GM12865 (cell line): ENCODE results near the gene ZNF425.
A peak's percentile ranks its signal among the peaks of the same experiment; 100 is the strongest.
"Not testable (repeated sequence)": the region's sequence is repeated elsewhere in the genome, so short reads cannot be mapped to it uniquely, and the experiment has no call there.

Source experiments
- DNase-seq: peaks from one replicate; pipeline ENCODE4 v3.0.0; 2010; ENCODE audit warnings: low read depth
- H3K4me3 ChIP-seq: 2 replicates; pipeline ENCODE4 v1.5.1; 2011; ENCODE audit warnings: mild to moderate bottlenecking, low read depth, low read length, control low read depth
- CTCF ChIP-seq: IDR thresholded peaks from 2 replicates; pipeline ENCODE4 v1.5.1; 2011; ENCODE audit warnings: low read length, control low read depth, low read depth, inconsistent platforms; ENCODE audit not compliant: insufficient read depth; ENCODE audit errors: missing control alignments

ZNF425 gene

GRCh38 chr7:149072438-149072775 is 53.7 kb downstream of the ZNF425 start:
- peak overlapping the region; percentile 68 for H3K4me3 ChIP-seq
- TF ChIP-seq CTCF: no peak
- peak; percentile 23 for DNase-seq

- peak; percentile 66 for TF ChIP-seq CTCF
- H3K4me3 ChIP-seq: peak overlapping the region; percentile 68
- peak; percentile 95 for DNase-seq
These were observed 54.3 kb downstream of the ZNF425 start for GRCh38 chr7:149071641-149072437.

GRCh38 chr7:149071182-149071635 is 54.9 kb downstream of the ZNF425 start:
- peak; percentile 87 for DNase-seq
- no peak for TF ChIP-seq CTCF
- peak overlapping the region; percentile 68 for H3K4me3 ChIP-seq

GRCh38 chr7:149070372-149071125 is 55.6 kb downstream of the ZNF425 start:
- peak; percentile 9 for DNase-seq
- H3K4me3 ChIP-seq: peak overlapping the region; percentile 68
- TF ChIP-seq CTCF: no peak

- H3K4me3 ChIP-seq: no peak overlapping the region
- DNase-seq: no peak
- TF ChIP-seq CTCF: no peak
These were observed 58.3 kb downstream of the ZNF425 start for GRCh38 chr7:149067869-149068268.

GRCh38 chr7:149063476-149063875 is 62.6 kb downstream of the ZNF425 start:
- no peak overlapping the region for H3K4me3 ChIP-seq
- TF ChIP-seq CTCF: no peak
- DNase-seq: no peak

- H3K4me3 ChIP-seq: not testable (repeated sequence)
- DNase-seq: peak; percentile 55
These were observed 63.8 kb downstream of the ZNF425 start for GRCh38 chr7:149062217-149062899.
